ENCODE measurements around the gene OR6K2.
"Not testable (repeated sequence)": the region's sequence is repeated elsewhere in the genome, so short reads cannot be mapped to it uniquely, and the experiment has no call there.

The OR6K2 gene, protein sequence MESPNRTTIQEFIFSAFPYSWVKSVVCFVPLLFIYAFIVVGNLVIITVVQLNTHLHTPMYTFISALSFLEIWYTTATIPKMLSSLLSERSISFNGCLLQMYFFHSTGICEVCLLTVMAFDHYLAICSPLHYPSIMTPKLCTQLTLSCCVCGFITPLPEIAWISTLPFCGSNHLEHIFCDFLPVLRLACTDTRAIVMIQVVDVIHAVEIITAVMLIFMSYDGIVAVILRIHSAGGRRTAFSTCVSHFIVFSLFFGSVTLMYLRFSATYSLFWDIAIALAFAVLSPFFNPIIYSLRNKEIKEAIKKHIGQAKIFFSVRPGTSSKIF

DNA sequence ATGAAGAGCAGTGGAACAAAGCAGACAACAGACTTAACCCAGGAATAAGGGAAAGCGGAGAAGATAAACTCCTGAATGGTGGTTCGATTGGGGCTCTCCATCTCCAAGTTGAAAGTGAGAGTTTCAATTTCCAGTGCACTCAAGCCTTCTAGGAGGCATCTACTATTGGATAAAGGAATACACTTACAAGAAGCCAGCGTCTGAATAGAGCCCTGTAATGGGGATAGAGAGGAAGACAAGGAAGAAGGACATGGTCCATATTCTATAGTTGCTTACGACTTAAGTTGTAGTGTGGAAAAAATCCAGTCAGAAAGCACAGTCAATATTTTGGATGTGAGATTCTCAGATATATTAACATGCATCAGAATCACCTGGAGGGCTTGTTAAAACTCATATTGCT, at the start of gene OR6K2:
Gene OR6K2 (minus strand): TSS at position 101 of the 400 bp plus-strand sequence. CDS start 0 bp downstream, at position 101.
- no peak for DNase-seq (ENCODE audit: low read depth in 2 of 2)

DNA sequence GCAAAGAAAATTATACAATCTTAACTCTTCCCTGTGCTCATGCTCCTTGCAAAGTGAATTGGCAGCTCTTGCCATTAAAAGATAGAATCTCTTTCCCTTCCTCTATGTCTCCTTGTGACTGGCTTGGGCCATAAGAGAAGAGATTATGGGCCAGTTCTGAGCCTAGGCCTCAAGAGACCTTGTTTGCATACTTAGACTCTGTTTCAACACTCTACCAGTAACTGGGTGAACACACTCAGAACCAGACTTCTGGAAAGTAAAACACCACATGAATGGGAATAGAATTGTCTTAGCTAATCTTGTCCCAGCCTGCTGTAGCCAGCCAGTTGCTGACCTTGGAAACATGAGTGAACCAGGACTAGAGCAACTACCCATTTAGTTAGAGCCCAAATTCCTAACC, 35.4 kb upstream of the OR6K2 start:
- DNase-seq (ENCODE audit: low read depth in 2 of 2): no peak

GRCh38 chr1:158732524-158732923, 32.1 kb upstream of the OR6K2 start:
- DNase-seq (ENCODE audit: low read depth in 2 of 2): no peak

GRCh38 chr1:158731707-158732106, 31.3 kb upstream of the OR6K2 start:
- no peak for DNase-seq (ENCODE audit: low read depth in 2 of 2)

DNA sequence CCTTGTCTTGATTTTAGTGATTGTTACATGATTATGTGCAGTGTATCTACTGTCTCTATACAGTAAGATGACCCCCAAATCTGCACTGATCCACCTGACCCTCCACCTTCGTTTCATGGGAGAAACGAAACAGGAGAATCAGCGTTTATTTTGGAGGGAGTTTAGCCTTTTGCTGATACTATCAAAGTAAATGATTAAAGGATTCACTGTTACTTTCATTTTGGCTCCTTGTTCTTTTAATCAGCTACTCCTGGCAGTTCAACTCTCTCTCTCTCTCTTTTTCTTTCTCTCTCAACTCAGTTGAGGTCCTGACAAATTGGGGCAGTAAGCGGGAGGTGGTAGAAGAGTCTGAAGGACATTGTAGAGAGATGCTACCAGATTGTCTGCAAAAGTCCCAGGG, 30.0 kb upstream of the OR6K2 start:
- DNase-seq (ENCODE audit: low read depth in 2 of 2): no peak

DNA sequence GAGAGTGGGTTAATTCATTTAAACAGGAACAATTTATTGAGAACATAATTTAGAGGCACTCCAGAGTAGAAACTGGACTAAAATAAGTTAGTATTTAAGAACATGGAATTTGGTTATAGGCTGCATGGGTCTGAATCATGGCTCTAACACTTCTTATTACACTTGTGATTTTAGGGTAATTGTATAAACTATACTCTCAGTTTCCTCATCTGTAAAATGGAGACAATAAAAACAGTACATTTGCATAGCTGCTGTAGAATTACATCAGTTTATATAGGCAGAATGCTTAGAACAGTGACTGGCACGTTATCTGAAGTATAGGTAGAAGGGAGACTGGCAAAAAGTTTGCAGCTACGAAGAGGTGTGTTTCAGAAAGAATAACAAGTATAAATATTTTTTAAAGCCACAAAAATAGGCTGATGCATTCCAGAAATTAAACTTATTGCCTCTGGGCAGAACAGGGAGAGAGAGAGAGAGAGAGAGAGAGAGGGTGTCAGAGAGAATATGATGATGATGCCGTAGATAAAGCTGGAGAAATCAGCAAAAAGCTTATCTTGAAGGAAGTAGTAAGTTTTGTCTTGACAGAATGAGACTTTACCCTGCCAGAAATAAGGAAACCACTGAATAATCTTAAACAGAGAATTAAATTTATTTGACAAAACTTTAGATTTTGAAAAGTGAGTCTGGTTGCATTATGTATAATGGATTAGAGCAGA, 28.2 kb upstream of the OR6K2 start:
- no peak for DNase-seq (ENCODE audit: low read depth in 2 of 2)

- DNase-seq (ENCODE audit: low read depth in 2 of 2): no peak
These were observed 24.0 kb upstream of the OR6K2 start for GRCh38 chr1:158724442-158724841.

DNA sequence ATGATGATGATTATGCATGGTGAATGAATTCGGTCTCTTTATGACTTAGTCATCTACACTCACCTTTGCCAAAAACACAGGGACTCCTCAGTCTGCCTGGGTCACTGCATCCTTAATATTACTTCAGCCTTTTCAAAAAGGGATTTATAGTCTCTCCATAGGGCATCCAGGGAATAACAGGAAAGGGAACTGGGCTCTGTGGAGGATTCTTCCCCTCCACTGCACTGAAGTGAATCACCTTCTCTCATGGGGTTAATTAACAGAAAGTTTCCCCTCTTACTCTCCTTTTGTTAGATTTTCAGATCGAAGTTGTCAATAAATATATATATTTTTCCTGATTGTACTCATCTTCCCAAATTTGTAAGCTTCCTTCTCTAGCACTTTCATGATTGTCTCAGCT, 20.2 kb upstream of the OR6K2 start, which contains the start of gene OR6K3:
Gene OR6K3 (minus strand): TSS at position 101 of the 400 bp plus-strand sequence. CDS start 2,605 bp downstream, outside the sequence.
- DNase-seq (ENCODE audit: low read depth in 2 of 2): no peak

- DNase-seq (ENCODE audit: low read depth in 2 of 2): no peak
These were observed 19.2 kb upstream of the OR6K2 start for GRCh38 chr1:158719664-158720063.

DNA sequence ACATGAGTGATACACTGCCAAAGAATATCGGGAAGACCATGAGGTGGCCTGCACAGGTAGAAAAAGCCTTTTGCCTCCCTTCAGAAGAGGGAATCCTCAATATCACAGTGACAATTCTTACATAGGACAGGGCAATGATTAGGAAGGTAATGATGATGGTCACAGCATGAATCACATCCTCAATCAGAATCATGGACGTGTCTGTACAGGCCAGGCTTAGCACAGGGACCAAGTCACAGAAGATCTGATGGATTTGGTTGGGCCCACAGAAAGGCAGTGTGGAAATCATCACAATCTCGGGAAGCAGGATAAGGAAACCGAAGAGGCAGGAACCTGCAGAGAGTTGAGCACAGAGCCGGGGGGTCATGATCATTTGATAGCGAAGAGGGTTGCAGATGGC, 16.9 kb upstream of the OR6K2 start:
- no peak for DNase-seq (ENCODE audit: low read depth in 2 of 2)

DNA sequence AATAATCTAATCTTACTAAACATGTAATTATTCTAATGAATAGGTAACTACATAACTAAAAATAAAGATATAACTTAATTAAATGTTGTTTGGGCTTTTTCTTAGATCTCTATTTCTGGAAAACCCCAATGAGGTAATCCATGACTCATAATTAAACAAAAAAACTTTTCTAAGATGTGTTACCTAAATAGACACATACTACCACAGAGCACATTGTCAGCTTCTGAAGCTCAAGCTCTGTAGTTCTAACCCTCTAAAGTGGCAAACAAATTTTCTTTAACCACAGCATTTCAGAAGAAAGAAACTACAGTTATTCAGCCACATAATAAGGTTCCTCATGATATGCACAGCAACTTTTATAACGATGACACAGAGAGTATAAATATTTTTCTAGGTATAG, 15.9 kb upstream of the OR6K2 start:
- no peak for DNase-seq (ENCODE audit: low read depth in 2 of 2)

DNA sequence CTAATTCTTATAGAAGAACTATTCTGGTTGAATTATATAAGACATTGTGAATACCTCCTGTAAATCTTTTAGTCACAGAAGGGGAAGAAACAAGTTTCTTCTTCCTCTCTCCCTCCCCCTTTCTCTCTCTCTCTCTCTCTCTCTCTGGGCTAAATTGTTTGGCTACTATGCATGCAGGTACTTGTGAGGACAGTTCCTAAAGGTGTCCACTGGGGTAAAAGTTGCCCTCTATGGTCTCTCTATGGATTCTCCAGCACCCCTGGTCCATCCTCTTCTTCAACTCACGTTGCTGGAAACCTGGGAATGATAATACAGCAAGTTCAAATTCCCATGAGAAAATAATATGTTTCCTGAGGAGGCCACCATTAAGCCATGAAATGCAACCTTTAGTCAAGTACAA, 14.3 kb upstream of the OR6K2 start:
- no peak for DNase-seq (ENCODE audit: low read depth in 2 of 2)

- no peak for DNase-seq (ENCODE audit: low read depth in 2 of 2)
These were observed 10.6 kb upstream of the OR6K2 start for GRCh38 chr1:158711098-158711497.

DNA sequence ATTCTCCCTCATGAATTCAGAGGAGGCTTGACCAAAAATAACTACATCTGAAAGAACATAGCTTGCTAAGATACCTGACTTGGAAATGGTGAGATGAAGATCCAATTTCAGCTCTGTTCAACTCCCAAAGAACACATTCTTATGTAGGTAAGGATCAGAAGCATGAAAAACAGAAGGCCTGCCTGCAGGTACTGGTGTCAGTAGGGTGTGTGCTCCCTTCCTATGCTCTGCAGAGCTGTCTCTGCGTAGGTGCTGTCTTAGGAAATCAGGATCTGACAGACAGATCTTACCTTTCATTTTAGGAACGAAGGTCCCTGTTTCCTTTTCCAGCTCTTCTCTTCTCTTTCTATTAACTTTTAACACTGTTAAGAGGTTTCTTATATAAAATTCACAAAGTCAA, 5.6 kb upstream of the OR6K2 start:
- DNase-seq (ENCODE audit: low read depth in 2 of 2): no peak

DNA sequence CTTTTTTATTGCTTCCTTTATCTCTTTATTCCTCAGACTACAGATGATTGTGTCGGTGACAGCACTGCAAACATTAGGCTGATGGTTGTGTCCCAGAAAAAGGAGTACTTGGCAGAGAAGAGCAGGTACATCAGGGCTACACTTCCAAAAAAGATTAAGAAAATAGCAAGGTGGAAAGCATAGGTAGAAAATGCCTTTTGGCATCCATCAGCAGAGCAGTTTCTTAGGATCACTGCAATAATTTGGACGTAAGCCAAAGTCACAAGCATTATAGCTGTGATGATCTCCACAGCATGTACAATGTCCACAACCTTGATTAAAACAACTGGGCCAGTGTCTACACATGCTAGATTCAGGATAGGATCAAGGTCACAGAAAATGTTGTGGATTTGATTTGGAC, 5.9 kb downstream of the OR6K2 start:
- DNase-seq (ENCODE audit: low read depth in 2 of 2): no peak

GRCh38 chr1:158692356-158692755, 8.1 kb downstream of the OR6K2 start:
- DNase-seq (ENCODE audit: low read depth in 2 of 2): no peak

GRCh38 chr1:158691907-158692306, 8.5 kb downstream of the OR6K2 start:
- no peak for DNase-seq (ENCODE audit: low read depth in 2 of 2)

- not testable (repeated sequence) for DNase-seq (ENCODE audit: low read depth in 2 of 2)
These were observed 9.3 kb downstream of the OR6K2 start for GRCh38 chr1:158691149-158691548.

GRCh38 chr1:158689875-158690274, 10.6 kb downstream of the OR6K2 start:
- DNase-seq (ENCODE audit: low read depth in 2 of 2): no peak

DNA sequence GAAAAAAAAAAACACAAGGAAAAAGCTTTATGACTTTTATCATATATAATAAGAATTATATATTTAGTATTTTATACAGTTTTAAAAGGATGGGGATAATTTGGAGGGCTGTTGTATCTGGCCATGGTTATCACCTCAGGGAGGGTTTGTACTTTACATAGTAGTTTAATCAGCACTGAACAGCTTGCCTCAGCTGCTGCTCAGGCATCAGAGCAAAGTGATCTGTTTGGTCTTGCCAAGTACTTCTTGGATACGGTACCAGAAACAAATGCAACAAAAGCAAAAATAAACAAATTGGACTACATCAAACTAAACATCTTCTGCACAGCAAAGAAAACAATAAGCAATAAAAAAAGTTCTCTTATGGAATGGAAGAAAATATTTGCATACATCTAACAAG, 11.3 kb downstream of the OR6K2 start:
- DNase-seq (ENCODE audit: low read depth in 2 of 2): no peak

DNA sequence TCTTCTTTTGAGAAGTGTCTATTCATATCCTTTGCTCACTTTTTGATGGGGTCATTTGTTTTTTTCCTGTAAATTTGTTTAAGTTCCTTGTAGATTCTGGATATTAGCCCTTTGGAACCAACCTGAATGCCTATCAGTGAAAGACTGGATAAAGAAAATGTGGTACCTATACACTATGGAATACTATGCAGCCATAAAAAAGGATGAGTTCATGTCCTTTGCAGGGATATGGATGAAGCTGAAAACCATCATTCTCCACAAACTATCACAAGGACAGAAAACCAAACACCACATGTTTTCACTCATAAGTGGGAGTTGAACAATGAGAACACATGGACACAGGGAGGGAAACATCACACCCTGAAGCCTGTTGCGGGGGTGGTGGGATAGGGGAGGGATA, 12.1 kb downstream of the OR6K2 start:
- DNase-seq (ENCODE audit: low read depth in 2 of 2): not testable (repeated sequence)

GRCh38 chr1:158687037-158687436, 13.4 kb downstream of the OR6K2 start:
- DNase-seq (ENCODE audit: low read depth in 2 of 2): no peak
